ENCODE measurements around the gene LRRC25.

LRRC25 gene

GRCh38 chr19:18436671-18437490, 39.5 kb upstream of the LRRC25 start:
- DNase-seq (ENCODE audit: extremely low spot score, insufficient read length, low read depth) = peak; percentile 85

GRCh38 chr19:18435842-18436670, 38.6 kb upstream of the LRRC25 start:
- no peak for FAIRE-seq
- no peak for DNase-seq (ENCODE audit: extremely low spot score, insufficient read length, low read depth)

More at GRCh38 chr19:18436671-18437490, 39.5 kb upstream of the LRRC25 start:
- peak; percentile 83 for FAIRE-seq

GRCh38 chr19:18435178-18435841, 37.9 kb upstream of the LRRC25 start:
- no peak for DNase-seq (ENCODE audit: extremely low spot score, insufficient read length, low read depth)
- FAIRE-seq = no peak

- DNase-seq (ENCODE audit: extremely low spot score, insufficient read length, low read depth) (no peak), FAIRE-seq (no peak)
Observed at GRCh38 chr19:18434411-18435175, 37.2 kb upstream of the LRRC25 start.

GRCh38 chr19:18433735-18434398, 36.4 kb upstream of the LRRC25 start:
- FAIRE-seq = no peak
- no peak for DNase-seq (ENCODE audit: extremely low spot score, insufficient read length, low read depth)

- FAIRE-seq = peak; percentile 90
- no peak for DNase-seq (ENCODE audit: extremely low spot score, insufficient read length, low read depth)
Observed at GRCh38 chr19:18433015-18433691, 35.7 kb upstream of the LRRC25 start.

GRCh38 chr19:18432275-18433014, 35.0 kb upstream of the LRRC25 start:
- FAIRE-seq (no peak), DNase-seq (ENCODE audit: extremely low spot score, insufficient read length, low read depth) (no peak)

GRCh38 chr19:18431351-18432197, 34.2 kb upstream of the LRRC25 start:
- DNase-seq (ENCODE audit: extremely low spot score, insufficient read length, low read depth) (no peak), FAIRE-seq (no peak)

- FAIRE-seq = no peak
- DNase-seq (ENCODE audit: extremely low spot score, insufficient read length, low read depth) = no peak
Observed at GRCh38 chr19:18430417-18431144, 33.2 kb upstream of the LRRC25 start.

- peak; percentile 53 for FAIRE-seq
Observed at GRCh38 chr19:18429717-18430416, 32.4 kb upstream of the LRRC25 start.

GRCh38 chr19:18428787-18429674, 31.6 kb upstream of the LRRC25 start:
- DNase-seq (ENCODE audit: extremely low spot score, insufficient read length, low read depth) = peak; percentile 74
- peak; percentile 93 for FAIRE-seq

More at GRCh38 chr19:18429717-18430416, 32.4 kb upstream of the LRRC25 start:
- DNase-seq (ENCODE audit: extremely low spot score, insufficient read length, low read depth) = no peak

- FAIRE-seq (no peak), DNase-seq (ENCODE audit: extremely low spot score, insufficient read length, low read depth) (no peak)
Observed at GRCh38 chr19:18428173-18428786, 30.9 kb upstream of the LRRC25 start.

- FAIRE-seq (no peak), DNase-seq (ENCODE audit: extremely low spot score, insufficient read length, low read depth) (no peak)
Observed at GRCh38 chr19:18427743-18428113, 30.3 kb upstream of the LRRC25 start.

- DNase-seq (ENCODE audit: extremely low spot score, insufficient read length, low read depth) (no peak), FAIRE-seq (no peak)
Observed at GRCh38 chr19:18427080-18427742, 29.8 kb upstream of the LRRC25 start.
